ENCODE results near the gene PCDHB16.
A peak's percentile ranks its signal among the peaks of the same experiment; 100 is the strongest.
"Not testable (repeated sequence)": the region's sequence is repeated elsewhere in the genome, so short reads cannot be mapped to it uniquely, and the experiment has no call there.

PCDHB16 gene

GRCh38 chr5:141182248-141182647 lies at the start of gene PCDHB16:
Gene PCDHB16 (plus strand): TSS chr5:141182387. CDS start chr5:141182560, 173 bp downstream.
- DNase-seq: no peak

- DNase-seq: peak; percentile 75
Observed at GRCh38 chr5:141135030-141135717, 47.0 kb upstream of the PCDHB16 start, which contains the start of gene PCDHB5. Gene PCDHB5 (plus strand): TSS chr5:141135206. CDS start chr5:141135435, 229 bp downstream.

GRCh38 chr5:141135718-141136266 lies 46.4 kb upstream of the PCDHB16 start:
- DNase-seq: no peak

- DNase-seq: not testable (repeated sequence)
Observed at GRCh38 chr5:141137346-141137745, 44.8 kb upstream of the PCDHB16 start.

- peak; percentile 46 for DNase-seq
Observed at GRCh38 chr5:141149812-141150211, 32.4 kb upstream of the PCDHB16 start, which contains the start of gene PCDHB6. Gene PCDHB6 (plus strand): TSS chr5:141150057. CDS start chr5:141150258, 201 bp downstream.

DNA sequence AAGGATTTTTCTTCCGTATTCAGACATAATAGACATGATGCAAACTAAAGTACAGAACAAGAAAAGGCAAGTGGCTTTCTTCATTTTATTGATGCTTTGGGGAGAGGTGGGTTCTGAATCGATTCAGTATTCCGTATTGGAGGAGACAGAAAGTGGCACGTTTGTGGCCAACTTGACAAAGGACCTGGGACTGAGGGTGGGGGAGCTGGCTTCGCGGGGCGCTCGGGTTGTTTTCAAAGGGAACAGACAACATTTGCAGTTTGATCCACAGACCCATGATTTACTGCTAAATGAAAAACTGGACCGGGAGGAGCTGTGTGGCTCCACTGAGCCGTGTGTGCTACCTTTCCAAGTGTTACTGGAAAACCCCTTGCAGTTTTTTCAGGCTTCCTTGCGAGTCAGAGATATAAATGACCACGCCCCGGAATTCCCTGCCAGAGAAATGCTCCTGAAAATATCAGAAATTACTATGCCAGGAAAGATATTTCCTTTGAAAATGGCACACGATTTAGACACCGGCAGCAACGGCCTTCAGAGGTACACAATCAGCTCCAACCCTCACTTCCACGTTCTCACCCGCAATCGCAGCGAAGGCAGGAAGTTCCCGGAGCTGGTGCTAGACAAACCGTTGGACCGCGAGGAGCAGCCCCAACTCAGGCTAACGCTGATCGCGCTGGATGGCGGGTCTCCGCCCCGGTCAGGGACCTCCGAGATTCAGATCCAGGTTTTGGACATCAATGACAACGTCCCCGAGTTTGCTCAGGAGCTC lies 31.8 kb upstream of the PCDHB16 start:
- peak; percentile 7 for DNase-seq

- DNase-seq: no peak
Observed at GRCh38 chr5:141150993-141151325, 31.2 kb upstream of the PCDHB16 start.

DNA sequence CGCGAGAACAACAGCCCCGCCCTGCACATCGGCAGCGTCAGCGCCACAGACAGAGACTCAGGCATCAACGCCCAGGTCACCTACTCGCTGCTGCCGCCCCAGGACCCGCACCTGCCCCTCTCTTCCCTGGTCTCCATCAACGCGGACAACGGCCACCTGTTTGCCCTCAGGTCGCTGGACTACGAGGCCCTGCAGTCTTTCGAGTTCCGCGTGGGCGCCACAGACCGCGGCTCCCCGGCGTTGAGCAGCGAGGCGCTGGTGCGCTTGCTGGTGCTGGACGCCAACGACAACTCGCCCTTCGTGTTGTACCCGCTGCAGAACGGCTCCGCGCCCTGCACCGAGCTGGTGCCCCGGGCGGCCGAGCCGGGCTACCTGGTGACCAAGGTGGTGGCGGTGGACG lies 30.6 kb upstream of the PCDHB16 start:
- not testable (repeated sequence) for DNase-seq

GRCh38 chr5:141152096-141152495 lies 30.1 kb upstream of the PCDHB16 start:
- not testable (repeated sequence) for DNase-seq

DNA sequence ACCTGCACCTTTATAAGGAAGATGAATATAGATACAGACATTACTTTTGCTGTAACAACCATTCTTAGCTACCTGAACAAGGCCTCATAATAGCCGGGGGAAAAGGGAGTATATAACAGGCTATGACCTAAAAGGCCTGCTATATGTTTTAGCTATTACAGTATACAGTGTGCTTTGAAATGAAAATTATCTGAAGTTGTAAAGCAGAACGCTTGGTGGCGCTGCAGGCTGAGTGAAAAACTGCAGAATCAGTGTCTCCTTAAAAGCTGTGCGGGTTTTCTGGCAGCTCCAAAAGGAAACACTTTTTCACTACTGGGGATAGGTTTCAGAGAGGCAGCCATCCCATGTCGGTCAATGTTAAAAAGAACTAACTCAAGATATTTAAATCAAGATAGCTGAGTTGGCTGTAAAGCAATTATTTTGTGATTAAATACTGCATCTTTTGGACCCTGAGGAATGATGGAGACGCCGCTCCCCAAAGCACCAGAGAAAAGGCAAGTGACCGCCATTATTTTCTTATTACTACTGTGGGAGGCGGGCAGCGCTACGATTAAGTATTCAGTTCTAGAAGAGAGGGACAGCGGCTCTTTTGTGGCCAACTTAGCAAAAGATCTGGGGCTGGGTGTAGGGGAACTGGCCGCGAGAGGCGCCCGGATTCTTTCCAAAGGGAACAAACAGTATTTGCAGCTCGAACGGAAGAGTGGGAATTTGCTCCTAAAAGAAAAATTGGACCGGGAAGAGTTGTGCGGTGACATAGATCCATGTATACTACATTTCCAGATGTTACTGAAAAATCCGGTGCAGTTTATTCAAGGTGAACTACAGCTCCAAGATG lies 26.4 kb upstream of the PCDHB16 start:
- DNase-seq: peak; percentile 9

DNA sequence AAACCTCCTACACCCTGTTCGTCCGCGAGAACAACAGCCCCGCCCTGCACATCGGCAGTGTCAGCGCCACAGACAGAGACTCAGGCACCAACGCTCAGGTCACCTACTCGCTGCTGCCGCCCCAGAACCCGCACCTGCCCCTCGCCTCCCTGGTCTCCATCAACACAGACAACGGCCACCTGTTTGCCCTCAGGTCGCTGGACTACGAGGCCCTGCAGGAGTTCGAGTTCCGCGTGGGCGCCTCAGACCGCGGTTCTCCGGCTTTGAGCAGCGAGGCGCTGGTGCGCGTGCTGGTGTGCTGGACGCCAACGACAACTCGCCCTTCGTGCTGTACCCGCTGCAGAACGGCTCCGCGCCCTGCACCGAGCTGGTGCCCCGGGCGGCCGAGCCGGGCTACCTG lies 24.8 kb upstream of the PCDHB16 start:
- DNase-seq: not testable (repeated sequence)

- not testable (repeated sequence) for DNase-seq
Observed at GRCh38 chr5:141157901-141158300, 24.3 kb upstream of the PCDHB16 start.

GRCh38 chr5:141172381-141173204 lies 9.6 kb upstream of the PCDHB16 start, which contains the start of gene PCDHB7:
Gene PCDHB7 (plus strand): TSS chr5:141172644. CDS start chr5:141172836, 192 bp downstream.
- peak; percentile 21 for DNase-seq

- DNase-seq: not testable (repeated sequence)
Observed at GRCh38 chr5:141174291-141175104, 7.7 kb upstream of the PCDHB16 start.

- DNase-seq: no peak
Observed at GRCh38 chr5:141175933-141176332, 6.3 kb upstream of the PCDHB16 start.

GRCh38 chr5:141177577-141178191 lies 4.5 kb upstream of the PCDHB16 start, which contains the start of gene PCDHB8:
Gene PCDHB8 (plus strand): TSS chr5:141177790. CDS start chr5:141178035, 245 bp downstream.
- DNase-seq: not testable (repeated sequence)

DNA sequence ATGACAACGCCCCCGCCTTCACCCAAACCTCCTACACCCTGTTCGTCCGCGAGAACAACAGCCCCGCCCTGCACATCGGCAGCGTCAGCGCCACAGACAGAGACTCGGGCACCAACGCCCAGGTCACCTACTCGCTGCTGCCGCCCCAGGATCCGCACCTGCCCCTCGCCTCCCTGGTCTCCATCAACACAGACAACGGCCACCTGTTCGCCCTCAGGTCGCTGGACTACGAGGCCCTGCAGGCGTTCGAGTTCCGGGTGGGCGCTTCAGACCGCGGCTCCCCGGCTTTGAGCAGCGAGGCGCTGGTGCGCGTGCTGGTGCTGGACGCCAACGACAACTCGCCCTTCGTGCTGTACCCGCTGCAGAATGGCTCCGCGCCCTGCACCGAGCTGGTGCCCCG lies 2.8 kb upstream of the PCDHB16 start:
- DNase-seq: not testable (repeated sequence)

- not testable (repeated sequence) for DNase-seq
Observed at GRCh38 chr5:141179876-141180275, 2.3 kb upstream of the PCDHB16 start.

- DNase-seq: no peak
Observed at GRCh38 chr5:141180313-141180712, 1.9 kb upstream of the PCDHB16 start.

All from NCI-H2227 treated with DMSO at 0.1 percent for 48 hours (cell line).